HG02938 (cell line): ENCODE results near the gene GPS1.
A peak's percentile ranks its signal among the peaks of the same experiment; 100 is the strongest.
"Not testable (repeated sequence)": the region's sequence is repeated elsewhere in the genome, so short reads cannot be mapped to it uniquely, and the experiment has no call there.

Experiments
- ATAC-seq: cut with Tn5 transposase; IDR thresholded peaks from one replicate; pipeline ENCODE4 v1.9.1; 2021; ENCODE audit warnings: mild to moderate bottlenecking, moderate library complexity; ENCODE audit not compliant: unreplicated experiment

Gene GPS1

DNA sequence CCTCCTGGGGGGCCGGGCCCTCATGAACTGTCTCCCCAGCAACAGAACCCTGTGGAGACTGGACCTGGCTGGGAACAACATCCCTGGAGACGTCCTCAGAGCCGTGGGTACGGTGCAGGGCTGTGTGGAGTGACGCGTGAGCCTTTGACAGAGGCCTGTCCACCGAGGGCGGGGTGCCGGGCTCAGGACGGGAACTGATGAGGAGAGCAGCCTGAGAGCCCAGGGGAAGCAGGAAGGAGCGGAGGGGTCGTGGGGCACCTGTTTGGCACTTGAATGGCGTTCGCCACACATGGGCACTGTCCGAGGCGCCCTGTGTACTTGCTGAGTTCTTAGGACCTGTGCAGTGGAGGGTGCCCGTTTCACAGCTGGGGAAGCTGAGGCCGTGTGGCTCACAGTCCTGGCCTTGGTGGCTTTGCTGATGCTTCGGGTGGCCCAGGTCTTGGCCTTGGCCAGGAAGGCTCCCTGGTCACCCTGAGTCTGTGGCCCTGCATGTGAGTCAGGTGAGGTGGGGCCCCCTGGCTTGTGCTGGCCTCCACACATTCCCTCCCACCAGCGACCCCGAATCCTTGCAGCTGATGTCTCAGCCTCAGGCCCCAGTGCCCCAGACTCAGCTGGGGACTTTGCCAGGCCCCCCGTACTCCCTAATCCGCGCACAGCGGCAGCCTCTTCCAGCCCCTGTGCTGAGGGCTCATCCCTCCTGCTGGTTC, 26.1 kb upstream of the GPS1 start:
- ATAC-seq: no peak

- no peak for ATAC-seq
These were observed 23.5 kb upstream of the GPS1 start for GRCh38 chr17:82028246-82028645.

GRCh38 chr17:82028966-82029365, 22.7 kb upstream of the GPS1 start:
- no peak for ATAC-seq

DNA sequence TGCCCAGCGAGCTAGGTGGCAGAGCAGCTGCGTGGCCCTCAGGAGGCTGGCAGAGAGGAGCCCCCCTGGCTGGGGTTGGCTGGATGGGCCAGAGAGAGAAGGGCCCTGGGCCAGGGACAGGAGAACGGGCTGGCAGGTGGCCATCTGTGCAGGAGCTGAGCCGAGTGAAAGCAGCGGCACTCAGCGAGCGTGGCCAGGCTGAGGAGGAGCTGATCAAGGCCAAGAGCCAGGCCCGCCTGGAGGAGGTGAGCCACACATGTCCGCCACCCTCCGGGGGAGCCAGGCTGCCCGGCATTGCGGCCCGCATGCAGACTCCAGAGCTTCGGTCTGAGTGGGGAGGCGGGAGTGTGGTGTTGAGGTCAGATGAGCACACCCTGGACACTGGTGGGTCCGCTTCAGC, 22.3 kb upstream of the GPS1 start:
- ATAC-seq: no peak

DNA sequence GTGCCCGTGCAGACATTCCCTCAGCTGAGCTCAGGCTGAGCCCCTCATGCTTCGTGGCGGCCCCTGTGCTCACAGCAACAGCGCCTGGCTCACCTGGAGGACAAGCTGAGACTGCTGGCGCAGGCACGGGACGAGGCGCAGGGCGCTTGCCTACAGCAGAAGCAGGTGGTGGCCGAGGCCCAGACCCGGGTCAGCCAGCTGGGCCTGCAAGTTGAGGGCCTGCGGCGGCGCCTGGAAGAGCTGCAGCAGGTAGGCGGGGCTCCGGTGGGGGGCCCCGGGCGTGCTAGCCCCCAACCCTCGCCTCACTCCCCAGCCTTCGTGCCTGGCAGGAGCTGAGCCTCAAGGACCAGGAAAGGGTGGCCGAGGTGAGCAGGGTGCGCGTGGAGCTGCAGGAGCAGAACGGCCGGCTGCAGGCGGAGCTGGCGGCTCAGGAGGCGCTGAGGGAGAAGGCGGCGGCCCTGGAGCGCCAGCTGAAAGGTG, 21.7 kb upstream of the GPS1 start:
- no peak for ATAC-seq

DNA sequence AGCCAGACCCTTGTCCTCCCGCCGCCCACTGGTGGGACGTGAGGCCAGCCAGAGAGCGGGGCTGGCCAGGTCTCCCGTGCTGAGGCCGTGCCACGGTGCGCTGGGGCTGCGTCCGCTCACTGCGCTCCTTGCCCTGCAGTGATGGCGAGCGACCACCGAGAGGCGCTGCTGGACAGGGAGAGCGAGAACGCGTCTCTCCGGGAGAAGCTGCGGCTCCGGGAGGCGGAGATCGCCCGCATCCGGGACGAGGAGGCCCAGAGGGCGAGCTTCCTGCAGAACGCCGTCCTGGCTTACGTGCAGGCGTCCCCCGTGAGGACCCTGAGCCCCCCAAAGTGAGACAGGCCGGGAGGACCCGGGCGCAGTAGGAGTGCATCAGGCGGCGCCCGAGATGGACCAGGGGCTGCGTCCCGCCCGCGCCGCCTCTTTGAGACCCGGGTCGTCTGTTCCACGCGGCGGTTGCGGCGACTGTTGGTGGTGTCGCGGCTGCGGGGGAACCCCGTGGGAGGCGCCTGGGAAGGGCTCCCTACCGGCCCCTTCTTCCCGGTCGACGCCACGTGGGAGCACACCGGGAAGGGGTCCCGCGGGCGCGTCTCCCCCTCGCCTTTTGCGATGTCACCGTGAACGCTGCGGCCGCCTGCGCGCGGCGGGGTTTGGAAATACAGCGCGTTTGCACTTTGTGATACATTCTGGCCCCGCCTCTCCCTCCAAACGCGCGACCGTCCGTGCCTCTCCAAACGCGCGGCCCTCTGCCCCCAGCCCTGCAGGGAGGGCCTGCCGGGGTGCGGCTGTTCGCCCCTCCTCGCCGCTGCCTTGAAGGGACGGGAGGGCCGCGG, 21.0 kb upstream of the GPS1 start:
- ATAC-seq: no peak

GRCh38 chr17:82031303-82031884, 20.3 kb upstream of the GPS1 start, which contains the start of gene RAC3:
Gene RAC3, plus strand, starts transcription at chr17:82031678. Its CDS starts 84 bp downstream, at chr17:82031762.
- no peak for ATAC-seq

DNA sequence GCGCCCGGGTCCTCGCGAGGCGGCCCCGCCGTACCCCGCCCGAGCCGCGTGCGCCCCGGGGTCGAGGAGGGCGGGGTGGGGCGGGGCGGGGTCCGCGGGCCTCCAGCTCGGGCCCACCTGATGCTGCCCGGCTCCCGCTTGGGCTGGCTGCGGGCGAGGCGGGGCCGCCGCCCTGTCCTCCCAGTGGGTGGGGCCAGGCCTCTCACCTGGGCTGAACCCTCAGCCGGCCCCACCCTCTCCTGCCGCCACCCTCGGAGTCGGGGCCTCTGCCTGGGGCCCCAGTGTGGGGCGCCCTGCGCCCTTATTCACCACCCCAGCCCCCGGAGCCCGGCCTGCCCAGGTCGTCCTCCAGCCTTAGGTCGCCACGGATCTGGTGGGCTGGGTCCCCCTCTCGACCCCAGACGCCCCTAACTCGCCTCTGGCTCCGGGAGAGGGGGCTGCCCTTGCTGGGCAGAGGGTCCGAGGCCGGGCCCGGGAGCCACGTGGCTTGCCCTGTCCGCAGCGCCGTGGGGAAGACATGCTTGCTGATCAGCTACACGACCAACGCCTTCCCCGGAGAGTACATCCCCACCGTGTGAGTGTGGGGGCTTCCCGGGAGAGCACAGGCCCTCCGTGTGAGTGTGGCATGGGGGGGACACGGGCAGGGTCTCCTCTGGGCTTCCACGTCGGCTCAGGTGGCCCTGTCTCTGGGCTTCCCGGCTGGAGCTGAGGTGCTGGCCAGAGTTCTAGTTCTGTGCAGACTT, 19.6 kb upstream of the GPS1 start:
- no peak for ATAC-seq

DNA sequence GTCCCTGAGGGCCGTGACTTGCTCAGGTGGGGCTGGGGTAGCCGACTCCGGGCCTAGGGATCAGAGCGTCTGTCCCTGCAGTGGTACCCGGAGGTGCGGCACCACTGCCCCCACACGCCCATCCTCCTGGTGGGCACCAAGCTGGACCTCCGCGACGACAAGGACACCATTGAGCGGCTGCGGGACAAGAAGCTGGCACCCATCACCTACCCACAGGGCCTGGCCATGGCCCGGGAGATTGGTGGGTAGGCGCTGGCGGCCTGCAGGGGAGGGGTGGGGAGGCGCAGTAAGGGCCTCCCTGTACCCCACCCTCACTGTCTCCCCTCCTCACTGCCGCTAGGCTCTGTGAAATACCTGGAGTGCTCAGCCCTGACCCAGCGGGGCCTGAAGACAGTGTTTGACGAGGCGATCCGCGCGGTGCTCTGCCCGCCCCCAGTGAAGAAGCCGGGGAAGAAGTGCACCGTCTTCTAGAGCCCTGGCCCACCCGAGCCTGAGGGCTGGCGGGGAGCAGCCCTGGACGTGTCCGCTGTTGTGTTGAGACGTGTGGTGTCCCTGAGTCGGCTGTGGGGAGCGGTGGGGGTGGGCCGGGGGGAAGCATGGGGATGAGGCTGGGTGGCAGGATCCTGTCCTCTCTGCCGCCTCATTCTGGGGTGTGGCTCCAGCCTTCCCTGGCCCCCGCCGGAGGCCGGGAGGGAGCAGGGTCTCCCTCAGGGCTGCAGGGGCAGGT, 18.2 kb upstream of the GPS1 start:
- no peak for ATAC-seq

GRCh38 chr17:82034371-82035011, 17.2 kb upstream of the GPS1 start:
- no peak for ATAC-seq

- ATAC-seq: no peak
These were observed 16.2 kb upstream of the GPS1 start for GRCh38 chr17:82035488-82035887.

GRCh38 chr17:82035956-82036633, 15.6 kb upstream of the GPS1 start:
- no peak for ATAC-seq

GRCh38 chr17:82036634-82037091, 15.0 kb upstream of the GPS1 start:
- ATAC-seq: peak; percentile 8

DNA sequence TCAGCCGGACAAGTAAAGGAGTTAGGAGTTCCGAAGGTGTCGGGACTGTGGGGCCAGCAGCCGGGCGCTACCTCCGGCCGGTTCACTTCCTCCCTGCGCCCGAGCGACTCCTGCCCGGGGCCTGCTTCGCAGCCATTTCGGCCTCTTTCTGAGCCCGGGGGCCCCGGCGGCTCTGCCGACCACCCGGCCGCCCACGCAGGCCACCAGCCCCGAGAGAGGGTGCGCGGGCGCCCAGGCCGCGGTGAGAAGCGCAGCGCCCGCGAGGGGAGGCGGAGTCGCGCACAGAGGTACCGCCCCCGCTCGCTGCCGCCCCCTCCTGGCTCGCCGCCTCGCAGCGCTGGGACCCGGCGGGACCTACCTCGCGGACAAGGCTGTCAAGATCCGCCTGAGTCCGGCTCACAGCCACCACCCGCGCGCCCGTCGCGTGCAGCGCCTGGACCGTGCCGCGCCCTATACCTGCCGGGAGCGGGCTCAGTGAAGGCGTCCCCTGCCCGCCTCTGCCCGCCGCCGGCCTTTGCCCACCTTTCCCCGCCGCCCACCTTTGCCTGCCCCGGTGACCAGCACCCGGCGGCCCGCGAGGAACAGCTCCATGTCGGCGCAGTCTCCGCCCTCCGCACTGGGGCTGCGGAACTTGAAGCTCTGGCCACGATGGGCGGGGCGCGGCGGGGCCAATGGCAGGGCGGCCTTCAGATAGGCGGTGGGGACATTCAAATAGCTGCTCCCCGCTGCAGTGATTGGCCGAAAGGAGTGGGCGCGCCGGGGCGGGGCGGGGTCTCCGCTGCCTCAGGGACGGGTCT, 14.4 kb upstream of the GPS1 start, which contains the start of gene DCXR:
Gene DCXR, minus strand, starts transcription at position 606 of the 797 bp plus-strand sequence. Its CDS starts 15 bp downstream, at position 591.
- peak; percentile 89 for ATAC-seq

DNA sequence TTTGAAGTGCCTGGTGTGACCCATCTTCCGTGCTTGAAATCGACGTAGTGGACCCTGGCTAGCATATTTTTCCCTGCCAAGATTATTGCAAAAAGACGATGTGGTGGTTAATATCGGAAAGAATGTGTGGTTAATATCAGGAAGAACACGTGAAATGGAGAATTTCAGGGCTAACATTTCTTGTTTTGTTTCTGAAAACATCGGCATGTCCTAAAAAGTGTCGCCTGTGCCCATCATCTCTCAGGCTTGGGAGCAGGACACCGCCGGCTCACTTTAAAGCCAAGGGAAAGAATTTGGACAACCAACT, 13.9 kb upstream of the GPS1 start:
- ATAC-seq: no peak

- ATAC-seq: not testable (repeated sequence)
These were observed 12.8 kb upstream of the GPS1 start for GRCh38 chr17:82038796-82039409.

DNA sequence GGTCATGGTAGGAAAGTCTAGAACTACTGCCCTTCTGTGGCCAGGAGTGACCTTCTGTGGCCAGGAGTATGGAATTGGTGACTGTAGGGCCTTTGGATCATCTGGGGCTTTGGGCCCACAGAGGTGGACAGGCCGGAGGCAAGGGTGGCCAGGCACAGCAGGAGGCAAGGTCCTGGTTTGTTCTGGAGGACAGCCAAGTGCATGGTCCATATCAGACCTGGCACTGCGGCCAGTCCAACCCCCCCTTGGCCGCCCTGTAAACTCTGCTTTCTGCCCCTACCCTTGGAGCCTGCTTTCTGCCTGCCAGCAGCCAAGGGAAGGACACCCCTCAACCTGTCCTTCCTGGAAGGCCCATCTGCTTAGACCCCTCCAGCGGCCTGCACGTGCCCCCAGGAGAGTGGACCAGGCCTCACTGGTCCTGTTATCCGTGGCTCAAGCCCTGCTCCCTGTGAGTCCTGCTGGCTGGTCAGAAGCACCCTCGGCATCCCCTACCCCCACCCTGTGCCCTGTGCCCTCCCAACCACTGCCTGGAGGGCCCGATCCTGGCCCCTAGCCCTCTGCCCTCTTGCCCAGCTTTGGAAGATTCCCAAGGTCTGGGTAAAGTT, 11.9 kb upstream of the GPS1 start:
- no peak for ATAC-seq
